ENCODE results near the gene NUP50.

Gene NUP50, protein sequence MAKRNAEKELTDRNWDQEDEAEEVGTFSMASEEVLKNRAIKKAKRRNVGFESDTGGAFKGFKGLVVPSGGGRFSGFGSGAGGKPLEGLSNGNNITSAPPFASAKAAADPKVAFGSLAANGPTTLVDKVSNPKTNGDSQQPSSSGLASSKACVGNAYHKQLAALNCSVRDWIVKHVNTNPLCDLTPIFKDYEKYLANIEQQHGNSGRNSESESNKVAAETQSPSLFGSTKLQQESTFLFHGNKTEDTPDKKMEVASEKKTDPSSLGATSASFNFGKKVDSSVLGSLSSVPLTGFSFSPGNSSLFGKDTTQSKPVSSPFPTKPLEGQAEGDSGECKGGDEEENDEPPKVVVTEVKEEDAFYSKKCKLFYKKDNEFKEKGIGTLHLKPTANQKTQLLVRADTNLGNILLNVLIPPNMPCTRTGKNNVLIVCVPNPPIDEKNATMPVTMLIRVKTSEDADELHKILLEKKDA
- 34.5 to 105 (median 60.1) reads per million in 18 experiments for total RNA-seq

GRCh38 chr22:45163451-45164269, at the start of gene NUP50:
Gene NUP50 (plus strand): TSS chr22:45163925. CDS start chr22:45168178, 4,253 bp downstream.
- DNase-seq: peak; percentile 98 to 99

DNA sequence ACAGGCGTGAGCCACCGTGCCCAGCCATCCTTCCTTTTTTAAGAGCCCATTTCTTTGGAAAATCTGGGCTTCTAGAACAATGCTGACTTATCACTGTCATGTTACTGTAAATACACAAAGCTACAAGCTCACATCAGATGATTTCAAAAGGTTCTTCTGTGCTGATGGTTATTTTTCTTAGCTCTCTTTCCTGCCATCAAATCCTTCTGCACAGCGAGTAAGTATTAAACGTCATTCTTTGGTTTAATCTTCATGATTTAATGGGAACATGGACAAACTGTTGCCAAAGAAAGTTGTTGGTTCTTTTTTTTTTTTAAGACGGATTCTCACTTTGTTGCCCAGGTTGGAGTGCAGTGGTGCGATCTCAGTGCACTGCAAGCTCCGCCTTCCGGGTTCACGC, 43.3 kb upstream of the NUP50 start:
- no peak for DNase-seq

GRCh38 chr22:45120931-45121330, 42.8 kb upstream of the NUP50 start:
- DNase-seq: no peak

GRCh38 chr22:45124176-45124847, 39.4 kb upstream of the NUP50 start:
- no peak for DNase-seq

DNA sequence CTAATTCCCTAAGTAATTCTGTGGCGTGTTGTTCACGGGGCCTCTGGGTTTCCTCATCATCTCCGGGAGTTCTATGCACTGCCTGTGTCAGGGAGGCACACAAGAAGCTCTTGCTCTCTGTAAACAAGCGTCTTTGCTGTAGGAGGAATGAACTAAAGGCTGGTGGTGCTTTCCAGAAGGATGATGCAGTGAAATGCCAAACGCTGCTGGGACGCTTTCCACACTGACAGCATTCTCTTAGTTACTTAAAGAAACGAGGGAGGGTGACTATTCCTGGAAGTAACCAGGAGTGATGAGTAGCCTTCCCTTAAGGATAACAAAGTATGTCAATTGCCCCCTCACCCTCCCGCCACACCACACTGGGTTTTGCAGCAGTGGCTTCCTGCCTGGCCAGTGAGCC, 38.5 kb upstream of the NUP50 start:
- no peak for DNase-seq

GRCh38 chr22:45127866-45128265, 35.9 kb upstream of the NUP50 start:
- no peak for DNase-seq

- peak; percentile 33 to 42 for DNase-seq
These were observed 33.8 kb upstream of the NUP50 start for GRCh38 chr22:45129703-45130524.

DNA sequence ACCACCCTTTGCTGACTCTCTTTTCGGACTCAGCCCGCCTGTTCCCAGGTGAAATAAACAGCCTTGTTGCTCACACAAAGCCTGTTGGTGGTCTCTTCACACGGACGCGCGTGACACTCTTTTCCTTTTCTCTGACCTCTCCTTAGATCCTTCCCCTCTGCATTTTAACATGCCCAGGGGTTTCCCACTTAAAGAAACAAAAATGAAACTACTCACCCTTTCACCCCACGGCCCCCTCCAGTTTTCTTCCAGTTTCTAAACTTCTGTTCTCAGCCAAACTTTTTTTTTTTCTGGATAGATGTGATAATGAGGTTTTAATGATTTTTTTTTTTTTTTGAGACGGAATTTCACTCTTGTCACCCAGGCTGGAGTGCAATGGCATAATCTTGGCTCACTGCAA, 32.8 kb upstream of the NUP50 start:
- no peak for DNase-seq

GRCh38 chr22:45131749-45132148, 32.0 kb upstream of the NUP50 start:
- peak; percentile 85 to 87 for DNase-seq

DNA sequence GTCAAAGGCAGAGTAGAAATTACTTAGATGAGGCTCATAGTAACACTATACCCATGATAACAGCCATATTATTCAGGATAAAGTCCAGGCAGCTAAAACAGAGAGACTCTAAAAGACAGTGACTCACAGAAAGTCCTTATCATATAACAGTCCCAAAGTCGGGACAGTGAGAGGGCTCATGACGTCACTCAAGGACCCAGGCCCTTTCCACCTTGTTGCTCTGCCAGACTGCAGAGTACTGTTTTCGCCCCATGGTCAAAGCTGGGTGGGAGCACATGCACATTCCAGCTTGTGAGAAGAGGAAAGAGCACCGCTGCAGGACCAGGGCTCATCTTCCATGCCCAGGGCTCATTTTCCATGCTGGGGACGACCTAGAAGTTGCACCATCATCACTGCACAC, 29.4 kb upstream of the NUP50 start:
- no peak for DNase-seq

DNA sequence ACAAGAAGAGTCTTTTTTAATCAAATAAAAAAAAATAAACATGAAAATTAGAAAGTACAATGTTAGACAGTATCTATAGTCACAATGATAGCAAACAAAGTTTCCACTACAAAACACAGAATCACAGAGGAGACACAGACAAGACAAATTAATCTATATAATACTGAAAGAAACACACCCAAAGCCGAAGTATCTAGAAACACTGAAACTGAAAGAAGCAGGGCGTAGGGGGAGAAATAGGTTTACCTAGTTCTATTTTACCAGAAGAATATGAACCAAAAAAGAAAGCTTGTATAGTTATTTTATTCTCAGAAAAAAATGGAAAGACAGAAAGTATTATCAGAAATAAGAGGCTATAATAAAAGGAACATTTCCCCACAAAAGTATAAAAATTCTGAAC, 27.1 kb upstream of the NUP50 start:
- no peak for DNase-seq

DNA sequence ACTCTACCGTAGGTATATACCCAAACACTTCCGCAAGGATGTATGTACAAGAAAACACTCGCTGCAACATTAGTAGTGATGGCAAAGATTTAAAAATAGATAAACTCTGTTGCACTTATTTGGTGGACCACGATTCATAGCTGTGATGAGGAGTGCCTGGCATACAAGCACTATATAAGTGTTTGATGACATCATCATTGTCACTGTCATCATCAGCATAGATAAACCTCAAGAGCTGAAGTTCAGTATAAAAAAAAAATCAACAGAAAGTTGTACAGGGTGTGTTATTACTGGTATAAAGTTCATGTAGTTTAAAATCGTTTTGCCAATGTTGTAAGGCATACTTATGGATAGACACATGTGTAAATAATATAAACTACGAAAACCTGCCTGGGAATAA, 24.0 kb upstream of the NUP50 start:
- DNase-seq: no peak

DNA sequence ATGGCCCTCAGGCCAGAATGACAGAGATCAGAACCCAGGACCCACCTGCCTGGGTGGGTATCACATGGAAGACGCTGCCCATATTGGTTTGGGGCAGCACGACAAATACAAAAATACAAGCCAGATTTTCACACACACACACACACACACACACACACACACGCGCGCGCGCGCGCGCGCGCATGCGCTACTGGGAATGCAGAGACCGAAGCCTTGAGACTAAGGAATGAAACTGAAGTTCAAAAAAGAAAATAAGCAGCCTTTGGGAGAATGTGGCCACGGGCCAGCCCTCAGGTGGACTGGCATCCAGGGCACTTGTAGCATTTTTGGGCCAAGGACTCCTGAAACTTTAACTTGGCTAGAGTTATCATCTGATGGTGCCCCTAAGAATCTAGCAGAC, 21.3 kb upstream of the NUP50 start:
- DNase-seq: no peak

- DNase-seq: no peak
These were observed 18.8 kb upstream of the NUP50 start for GRCh38 chr22:45144916-45145315.

DNA sequence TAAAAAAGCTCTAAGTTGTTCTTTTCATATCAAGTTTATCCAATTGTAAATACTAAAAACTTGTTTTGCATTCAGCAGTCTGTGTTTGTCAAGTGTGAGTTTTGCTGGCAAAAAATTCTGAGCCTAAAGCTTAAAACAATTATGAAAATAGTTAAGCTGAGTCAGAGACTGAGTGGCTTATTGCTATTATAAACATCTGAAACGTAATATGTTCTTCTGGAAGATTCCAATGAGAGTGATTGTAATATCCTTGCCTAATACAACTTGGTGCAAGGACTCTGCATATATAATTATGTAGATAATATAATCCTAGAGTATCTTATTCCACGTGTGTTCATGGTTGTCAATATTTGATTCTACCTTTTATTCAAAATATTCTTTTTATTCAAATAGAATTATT, 14.1 kb upstream of the NUP50 start:
- no peak for DNase-seq

GRCh38 chr22:45150139-45150538, 13.6 kb upstream of the NUP50 start:
- no peak for DNase-seq

GRCh38 chr22:45151503-45151902, 12.2 kb upstream of the NUP50 start:
- no peak for DNase-seq

GRCh38 chr22:45154383-45154782, 9.3 kb upstream of the NUP50 start:
- DNase-seq: no peak

DNA sequence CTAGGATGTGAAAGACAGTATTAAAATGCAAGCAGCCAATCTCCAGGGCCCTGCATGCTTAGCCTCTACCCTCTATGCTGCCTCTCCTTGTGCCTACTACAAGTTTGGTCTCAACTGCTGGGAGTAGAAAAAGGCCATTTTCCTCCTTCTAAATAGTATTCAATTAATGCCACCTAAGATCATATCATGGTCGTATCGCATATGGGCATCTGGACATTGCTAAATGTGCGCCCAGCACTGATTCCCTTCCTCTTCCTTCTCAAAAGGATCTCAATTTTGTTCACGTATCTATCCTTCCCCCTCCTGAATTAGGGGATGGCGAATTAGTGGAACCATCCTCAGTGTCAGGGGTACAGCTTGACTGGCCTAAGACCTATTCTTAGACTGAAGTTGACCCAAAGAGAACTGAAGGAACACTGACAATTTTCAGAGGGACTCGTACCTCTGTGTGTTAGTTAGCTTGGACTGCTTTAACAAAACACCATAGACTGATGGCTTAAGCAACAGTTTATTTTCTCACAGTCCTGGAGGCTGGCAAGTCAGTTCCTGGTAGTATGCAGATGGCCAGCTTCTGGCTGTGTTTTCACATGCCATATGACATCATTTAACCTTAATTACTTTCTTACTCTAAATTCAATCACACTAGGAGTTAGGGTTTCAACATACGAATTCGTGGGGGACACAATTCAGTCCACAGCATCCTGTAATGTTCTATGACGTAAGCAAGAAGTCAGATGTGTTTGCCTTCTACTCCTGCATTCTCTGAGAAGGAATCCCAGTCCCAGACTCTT, 8.5 kb upstream of the NUP50 start:
- DNase-seq: peak; percentile 53 to 64

- DNase-seq: no peak
These were observed 5.8 kb upstream of the NUP50 start for GRCh38 chr22:45157907-45158306.

Data from inflammatory macrophage (primary cell).